Embryonic facial prominence (tissue), 1 donor: Measurements from ENCODE around the gene ZMYM4.

Source experiments
- DNase-seq: peaks from one replicate; pipeline ENCODE4 v3.0.0-alpha.2; 2016; ENCODE audit errors: extremely low spot score

The ZMYM4 gene

DNA sequence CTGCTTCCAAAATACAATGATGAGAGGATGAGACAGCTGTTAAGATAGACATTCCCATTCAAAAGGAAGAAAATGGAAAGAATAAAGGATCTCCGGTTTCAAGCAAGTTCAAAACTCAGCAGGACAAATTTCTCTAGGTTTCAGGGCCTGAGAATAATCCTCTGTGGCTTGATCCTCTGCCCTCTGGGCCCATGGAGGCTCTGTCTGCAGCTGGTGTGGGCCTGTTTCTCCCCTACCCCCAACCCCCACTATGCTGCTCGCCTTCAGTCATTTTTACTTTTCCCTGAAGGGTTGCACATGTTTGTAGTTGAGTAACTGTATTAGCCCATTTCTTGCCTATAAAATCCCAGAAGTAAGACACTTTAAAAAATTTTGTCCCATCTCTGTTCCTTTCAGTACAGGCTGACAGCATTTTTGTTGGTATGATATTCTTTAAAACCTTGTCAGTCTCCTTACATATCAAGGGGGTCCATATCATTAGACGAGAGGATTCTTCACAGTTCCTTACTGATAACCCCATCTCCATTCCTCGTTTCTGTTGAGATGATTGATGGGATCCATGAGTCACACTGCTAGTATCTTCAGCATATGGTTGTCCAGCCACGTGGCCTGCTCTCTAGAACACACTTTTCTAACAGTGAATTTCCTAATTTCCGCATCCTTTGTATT is 10.5 kb downstream of the ZMYM4 start:
- no peak for DNase-seq

DNA sequence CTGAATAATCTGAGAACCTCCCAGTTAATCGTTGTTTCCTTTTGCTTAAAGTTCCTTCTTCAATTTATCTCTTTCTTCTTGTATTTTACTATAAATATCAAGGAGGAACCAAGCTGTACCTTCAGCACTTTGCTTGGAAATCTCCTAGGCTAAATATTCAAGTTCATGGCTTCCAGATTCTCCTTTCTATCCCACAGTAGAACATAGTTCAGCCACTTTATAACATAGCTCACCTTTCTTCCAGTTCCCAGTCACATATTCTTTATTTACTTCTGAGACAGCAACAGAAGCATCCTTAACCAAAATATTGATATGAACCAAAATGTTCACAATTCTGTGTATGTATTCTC is 11.0 kb downstream of the ZMYM4 start:
- no peak for DNase-seq

DNA sequence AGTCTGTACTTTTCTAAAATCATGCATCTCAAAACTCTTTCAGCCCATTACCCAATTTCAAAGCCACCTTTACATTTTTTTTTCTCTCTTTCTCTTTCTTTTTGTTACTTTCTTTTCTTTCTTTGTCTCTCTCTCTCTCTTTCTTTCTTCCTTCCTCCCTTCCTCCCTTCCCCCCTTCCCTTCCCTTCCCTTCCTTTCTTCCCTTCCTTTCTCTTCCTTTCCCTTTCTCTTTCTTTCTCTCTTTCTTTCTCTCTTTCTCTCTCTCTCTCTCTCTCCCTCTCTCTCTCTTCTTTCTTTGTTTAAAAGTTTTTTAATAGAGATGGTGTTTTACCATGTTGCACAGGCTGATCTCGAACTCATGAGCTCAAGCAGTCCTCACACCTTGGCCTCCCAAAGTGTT is 11.5 kb downstream of the ZMYM4 start:
- DNase-seq = no peak

DNA sequence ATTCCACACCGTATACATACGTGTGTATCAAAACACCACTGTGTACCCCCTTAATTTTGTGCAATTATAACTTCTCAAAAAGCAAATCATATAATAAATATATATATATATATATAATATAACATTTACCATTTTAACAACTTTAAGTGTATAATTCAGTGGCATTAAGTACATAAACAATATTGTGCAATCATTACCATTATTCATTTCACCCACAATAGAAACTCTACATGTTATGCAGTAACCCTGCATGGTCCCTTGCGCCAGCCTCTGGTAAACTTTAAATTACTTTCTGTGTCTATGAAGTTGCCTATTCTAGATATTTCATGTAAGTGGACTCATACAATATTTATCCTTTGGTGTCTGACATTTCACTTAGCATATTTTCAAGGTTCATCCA is 13.1 kb downstream of the ZMYM4 start:
- no peak for DNase-seq

DNA sequence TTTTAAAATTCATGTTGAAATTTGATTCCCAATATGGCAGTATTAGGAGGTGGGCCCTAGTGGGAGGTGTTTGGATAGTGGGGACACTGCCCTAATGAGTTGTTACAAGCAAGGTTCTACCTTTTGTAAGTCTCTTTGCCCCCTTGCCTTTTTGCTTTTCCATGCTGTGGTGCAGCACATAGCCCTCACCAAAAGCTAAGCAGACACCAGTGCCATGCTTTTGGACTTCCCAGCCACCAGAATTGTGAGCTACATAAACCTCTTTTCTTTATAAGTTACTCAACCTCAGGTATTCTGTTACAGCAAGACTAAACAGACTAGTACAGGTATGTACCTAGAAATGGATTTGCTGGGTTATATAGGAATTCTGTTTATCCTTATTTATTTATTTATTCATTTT is 13.7 kb downstream of the ZMYM4 start:
- DNase-seq = no peak

DNA sequence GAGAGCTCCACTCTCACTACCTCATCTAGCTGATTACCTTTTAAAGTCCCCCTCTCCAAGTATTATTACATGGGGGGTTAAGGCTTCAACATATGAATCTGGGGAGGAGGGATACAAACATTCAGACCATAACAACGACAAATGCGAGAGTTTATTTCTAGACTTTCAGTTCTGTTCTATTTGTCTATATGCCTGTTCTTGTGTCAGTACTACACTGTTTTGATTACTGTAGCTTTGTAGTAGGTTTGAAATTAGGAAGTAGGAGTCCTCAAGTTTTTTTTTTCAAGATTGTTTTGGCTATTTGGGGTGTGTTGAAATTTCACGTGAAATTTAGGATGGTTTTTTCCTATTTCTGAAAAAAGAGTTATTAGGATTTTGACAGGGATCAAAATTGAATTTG is 16.3 kb downstream of the ZMYM4 start:
- no peak for DNase-seq

DNA sequence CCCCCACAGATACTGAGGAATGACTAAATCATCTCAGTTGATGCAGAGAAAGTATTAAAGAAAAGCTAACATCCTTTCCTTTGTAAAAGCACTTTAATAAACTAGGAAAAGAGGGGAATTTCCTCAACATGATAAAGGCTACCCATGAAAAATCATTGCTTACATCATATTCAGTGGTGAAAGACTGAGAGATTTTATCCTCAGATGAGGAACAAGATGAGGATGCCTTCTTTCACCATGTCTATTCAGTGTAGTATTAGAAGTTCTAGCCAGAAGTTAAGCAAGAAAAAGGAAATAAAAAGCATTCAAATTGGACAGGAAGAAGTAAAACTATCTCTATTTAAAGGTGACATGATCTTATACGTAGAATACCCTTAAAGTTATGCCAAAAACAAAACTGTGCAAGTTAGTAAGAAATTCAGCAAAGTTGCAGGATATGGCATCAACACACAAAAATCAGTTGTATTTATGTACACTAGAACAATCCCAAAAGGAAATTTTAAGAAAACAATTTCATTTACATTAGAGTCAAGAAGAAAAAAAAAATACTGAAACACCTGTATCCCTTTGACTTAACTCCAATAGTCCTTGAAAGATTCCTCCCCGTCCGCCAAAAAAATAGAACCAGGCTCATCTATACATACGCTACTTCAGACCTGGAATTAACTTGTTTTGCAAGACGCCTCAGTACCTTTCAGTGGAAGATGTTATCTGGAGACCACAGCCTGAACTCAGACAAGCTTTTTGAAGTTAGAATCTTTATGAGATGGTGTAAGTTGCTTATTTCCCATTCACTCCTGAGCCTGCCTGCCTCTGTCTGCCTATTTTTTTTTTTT is 17.5 kb downstream of the ZMYM4 start:
- DNase-seq = no peak

DNA sequence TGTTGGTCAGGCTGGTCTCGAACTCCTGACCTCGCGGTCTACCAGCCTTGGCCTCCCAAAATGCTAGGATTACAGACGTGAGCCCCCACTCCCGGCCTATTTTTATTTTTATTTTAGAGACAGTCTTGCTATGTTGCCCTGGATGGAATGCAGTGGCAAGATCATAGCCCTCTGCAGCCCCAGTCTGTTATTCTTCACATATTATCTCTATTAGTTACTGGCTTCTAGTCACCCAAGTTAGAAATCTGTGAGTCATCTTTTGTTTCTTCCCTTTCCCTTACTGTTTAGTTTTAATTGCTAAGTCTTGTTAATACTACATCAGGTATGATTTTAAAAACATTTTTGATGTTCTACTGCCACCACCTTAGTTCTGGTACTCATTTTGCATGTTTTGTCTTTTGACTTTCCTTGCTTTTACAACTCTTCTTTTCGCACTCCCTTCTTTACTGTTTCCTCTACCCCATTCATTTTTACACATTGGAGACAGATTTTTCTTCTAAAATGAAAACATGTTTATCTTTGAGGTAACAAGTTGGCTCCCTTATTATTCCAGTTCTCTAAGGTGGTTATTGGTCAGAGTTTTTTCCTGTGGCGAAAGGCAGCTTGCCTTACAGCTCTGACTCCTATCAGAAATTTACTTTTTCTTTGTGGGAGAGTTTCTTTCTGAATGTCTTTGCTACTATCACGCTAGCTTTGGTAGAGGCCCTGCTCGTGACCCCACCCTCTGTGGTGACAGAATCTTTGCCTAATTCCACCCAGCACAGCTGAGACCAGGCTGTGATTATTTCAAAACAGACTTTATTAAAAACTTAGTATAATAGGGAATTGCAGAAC is 19.5 kb downstream of the ZMYM4 start:
- no peak for DNase-seq

DNA sequence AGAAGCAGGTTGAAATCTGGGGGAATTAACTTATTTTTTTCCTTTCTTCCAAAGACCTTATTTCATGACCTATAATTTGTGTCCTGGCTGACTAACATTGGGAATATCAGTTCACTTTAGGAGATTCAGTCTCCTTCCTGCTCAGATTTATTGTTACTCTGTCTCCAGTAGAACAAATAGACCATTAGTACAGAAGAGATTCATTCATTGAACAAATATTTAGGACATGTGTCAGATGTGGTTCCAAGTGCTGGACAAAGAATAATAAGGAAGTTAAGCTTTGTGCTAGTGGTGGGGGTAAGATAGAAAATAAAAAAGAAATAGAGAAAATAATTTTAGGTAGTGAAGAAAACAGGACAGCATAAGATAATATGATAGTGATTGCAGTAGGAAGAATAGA is 20.3 kb downstream of the ZMYM4 start:
- no peak for DNase-seq

DNA sequence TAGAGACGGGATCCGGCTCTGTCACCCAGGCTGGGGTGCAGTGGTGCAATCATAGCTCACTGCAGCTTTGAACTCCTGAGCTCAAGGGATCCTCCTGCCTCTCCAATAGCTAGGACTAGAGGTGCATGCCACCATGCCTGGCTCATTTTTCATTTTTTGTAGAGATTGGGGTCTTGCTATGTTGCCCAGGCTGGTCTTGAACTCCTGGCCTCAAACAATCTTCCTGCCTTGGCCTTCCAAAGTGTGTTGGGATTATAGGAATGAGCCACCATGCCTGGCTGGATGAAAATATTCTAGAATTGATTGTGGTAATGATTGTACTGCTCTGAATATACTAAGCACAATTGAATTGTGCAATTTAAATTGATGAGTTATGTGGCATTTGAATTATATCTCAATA is 21.9 kb downstream of the ZMYM4 start:
- DNase-seq = no peak

DNA sequence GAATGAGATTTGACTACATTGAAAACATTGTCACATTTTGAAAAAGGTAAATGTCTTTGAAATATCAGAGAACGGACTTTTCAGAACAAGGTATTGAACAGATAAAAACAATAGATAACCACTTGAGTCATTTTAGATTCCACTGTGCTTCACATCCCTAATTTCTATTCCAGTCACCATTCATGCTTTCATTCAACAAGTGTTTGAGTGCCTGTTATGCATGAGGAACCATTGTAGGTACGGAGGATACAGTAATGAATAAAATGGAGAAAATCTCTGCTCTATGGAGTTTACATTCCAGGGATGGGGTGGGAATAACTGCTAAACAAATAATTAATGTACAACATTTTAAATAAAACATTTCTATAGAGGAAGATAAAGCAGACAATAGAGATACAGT is 26.3 kb downstream of the ZMYM4 start:
- DNase-seq = no peak

DNA sequence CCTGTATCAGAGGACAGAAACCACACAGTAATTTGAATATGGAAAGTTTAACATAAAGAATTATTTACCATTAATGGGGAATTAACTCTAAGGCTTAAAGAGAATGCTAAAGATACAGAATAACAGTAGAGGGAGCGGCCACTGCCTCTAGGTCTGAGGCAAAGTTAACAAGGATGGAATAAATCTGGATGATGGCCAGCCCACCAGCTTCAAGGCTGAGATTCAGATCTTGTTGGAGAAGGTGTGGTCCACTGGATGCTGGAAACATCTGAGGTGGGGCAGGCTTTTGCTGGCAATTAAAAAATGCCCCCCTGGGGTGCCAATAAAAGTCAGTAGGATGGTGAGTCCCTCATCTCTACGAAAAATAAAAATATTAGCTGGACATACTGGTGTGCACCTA is 29.4 kb downstream of the ZMYM4 start:
- no peak for DNase-seq

DNA sequence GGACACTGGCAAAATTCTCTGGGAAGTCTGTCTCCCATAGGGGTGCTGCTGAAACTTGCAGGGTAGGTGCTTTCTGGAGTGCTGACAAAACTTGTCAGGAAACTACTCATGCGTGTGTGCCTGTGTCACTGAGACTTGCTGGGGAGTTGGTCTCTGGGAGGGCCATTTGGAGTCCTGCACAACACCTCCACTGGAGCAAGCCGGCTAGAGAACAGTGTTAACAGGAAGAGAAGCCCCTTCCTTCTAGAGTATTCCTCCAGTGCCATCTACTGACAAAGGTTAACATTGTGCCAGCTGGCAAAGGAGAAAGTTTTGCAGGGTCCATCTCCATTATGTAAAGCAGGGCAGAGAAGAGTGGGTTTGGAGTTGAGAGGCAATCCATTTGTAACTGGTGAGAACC is 30.0 kb downstream of the ZMYM4 start:
- DNase-seq = no peak

DNA sequence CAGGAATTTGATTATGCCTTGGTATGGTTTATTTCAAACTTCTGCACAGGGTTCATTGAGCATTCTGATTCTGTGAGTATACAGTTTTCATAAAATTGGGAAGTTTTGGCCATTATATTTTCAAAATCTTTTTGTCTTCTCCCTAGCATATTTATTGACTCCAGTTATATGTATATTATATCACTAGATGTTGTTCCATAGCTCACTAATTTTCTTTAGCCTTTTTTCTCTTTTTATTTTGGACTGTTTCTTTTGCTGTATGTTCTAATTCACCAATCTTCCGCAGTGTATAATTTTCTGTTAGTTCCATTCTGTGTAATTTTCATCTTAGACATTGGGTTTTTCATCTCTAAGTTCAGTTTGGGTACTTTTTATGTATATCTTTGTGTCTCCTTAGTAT is 31.9 kb downstream of the ZMYM4 start:
- DNase-seq = no peak

DNA sequence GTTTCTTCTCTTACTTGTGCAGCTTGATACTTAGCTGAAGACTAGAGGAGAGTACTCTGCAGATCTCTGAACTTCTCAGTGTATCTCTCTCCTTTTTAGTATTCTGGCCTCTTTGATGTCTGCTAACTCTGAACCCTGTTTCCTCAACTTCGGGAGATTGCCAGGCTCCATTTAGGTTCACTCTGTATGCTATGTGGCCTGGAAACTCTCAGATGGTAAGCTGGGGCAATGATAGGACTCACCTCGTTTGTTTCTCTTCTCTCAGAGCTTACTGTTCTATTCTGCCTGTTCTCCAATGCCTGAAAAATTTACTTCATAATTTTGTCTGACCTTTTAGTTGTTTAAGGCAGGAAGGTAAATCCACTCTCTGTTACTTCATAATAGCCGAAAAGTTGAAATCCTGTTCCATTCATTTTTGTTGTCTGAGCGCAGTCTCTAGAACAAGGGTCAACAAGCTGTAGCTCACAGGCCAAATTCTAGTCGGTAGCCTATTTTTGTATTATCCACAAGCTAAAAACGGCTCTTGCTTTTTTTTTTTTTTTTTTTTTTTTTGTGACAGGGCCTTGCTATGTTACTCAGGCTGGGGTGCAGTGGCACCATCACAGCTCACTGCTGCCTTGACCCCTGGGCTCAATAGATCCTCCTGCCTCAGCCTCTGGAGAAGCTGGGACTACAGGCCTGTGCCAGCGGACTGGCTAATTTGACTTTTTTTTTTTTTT is 33.3 kb downstream of the ZMYM4 start:
- no peak for DNase-seq

DNA sequence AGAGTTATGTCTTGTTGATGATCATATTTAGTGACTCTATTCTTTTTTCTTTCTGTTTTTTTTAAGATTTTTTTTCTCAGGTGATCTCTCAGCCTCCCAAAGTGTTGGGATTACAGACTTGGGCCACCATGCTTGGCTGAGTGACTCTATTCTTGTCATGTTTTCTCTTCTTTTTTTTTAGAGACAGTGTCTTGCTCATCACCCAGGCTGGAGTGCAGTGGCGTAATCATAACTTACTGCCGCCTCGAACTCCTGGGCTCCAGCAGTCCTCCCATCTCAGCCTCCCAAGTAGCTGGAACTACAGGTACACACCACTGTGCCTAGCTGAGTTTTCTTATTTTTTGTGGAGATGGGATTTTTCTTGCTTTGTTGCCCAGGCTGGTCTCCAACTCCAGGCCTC is 36.9 kb downstream of the ZMYM4 start:
- no peak for DNase-seq

DNA sequence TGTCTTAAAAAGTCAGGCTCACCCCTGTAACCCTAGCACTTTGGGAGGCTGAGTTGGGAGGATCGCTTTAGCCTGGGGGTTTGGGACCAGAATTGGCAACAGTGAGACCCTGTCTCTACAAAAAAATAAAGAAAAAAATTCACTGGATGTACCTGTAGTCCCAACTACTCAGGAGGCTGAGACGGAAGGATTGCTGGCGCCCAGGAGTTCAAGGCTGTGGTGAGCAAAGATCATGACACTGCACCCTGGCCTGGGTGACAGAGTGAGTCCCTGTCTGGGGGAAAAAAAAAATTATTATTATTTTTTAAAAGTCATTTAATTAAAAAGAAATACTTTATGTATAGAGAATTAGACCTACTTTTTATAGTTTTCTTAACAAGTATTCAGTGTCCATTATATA is 47.1 kb downstream of the ZMYM4 start:
- no peak for DNase-seq

DNA sequence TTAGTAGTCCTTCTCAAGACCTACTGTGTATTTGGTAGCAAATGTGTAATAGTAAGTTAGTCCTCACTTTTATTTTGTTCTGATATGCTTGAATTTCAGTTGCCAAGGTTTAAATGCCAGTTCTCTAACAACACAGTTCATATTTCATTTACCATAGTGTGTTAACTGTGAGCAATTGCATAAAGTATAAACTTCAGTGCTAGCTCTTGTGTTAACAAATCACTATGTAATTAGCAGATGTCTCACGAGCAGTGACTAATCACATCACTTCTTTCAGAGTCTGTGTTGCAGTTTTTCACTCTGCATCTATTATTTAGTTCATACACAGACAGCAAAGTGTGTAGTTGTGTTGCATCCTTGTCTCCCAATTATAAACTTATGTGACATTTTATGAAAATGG is 47.8 kb downstream of the ZMYM4 start:
- DNase-seq = no peak

DNA sequence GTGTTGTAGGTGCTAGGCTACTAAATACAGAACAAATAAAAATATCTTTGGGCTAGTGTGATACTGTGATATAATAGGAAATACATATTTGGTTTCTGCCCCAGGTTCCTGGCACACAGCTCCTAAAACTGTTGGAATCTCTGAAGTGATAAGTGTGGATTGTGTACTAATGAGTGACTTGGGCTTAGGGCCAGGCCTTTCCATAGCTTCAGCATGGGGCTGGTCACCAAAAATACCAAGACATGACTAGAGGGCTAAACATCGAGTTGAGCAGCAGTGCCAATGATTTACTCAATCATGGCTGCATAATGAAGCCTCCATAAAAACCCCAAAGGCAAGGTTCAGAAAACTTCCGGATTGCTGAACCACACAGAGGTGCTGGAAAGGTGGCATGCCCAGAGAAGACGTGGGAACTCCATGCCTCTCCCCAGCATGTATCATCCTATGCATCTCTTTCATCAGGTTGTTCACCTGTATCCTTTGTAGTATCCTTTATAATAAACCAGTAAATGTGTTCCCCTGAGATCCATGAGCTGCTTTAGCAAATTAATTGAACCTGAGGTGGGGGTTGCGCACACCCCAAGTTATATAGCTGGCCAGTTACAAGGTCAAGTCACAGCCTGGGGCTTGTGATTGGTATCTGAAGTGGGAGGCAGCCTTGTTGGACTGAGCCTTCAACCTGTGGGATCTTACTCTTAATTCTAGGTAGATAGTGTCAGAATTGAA is 51.6 kb downstream of the ZMYM4 start:
- no peak for DNase-seq

DNA sequence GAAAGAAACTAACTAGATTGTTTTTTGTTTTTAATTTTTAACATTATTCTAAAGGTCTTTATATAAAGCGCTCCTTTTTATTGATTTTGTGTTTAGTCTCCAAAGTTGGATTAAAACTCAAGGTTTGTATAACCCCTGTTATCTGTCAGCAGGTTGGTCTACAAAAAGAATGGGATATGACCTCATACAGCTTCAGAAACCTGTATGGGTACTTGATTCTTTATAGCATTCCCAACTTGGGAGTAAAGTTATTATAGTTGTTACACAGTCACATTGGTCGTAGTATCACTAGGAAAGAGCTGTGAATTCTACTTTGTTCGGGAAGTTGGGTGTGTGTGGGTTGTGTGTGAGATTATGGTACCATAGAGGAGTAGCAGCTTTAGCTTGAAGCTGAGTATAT is 52.4 kb downstream of the ZMYM4 start:
- no peak for DNase-seq

DNA sequence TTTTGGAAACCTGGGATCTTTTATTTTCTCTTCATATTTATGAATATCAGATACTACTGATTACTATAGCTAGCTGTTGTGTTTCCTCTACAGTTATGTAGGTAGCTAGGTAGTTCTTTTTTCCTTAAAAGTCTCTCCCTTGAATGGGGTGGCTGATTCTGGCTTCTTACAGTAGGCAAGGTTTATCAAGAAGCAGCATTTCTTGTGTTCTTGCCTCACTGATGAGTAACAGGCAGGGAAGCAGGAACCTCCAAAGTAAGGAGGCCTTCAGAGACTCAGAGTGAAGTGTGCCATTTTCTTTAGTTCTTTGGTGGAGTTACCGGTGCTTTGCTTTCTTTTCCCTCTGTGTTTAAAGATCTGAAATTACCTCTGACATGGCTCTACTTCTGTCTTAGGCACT is 56.0 kb downstream of the ZMYM4 start:
- no peak for DNase-seq
